ENCODE measurements around the gene HMGCR. TPM values are rescaled to one million over a fixed set of nuclear protein-coding genes. Genes with fewer than 3 reads are reported as not detected.

HMGCR gene
- total and polyA plus RNA-seq, 9 of the 15 experiments (the other 6 are each of a cell fraction or from before 2014, with no cell fraction given), result 29.5 to 155 (median 61.5) TPM

- Histone ChIP-seq H3K9ac (ENCODE audit: insufficient read depth in 1 of 2, low read depth in 2 of 2, low read length in 2 of 2) (no peak overlapping the region), H2AFZ (ENCODE audit: low read depth, low read length) (no peak overlapping the region), H3K79me2 (ENCODE audit: control insufficient read depth, insufficient read depth, low read length) (no peaks in the 10 kb centered on the region; the same call in 1 of the 3 replicates), H3K36me3 (ENCODE audit: control insufficient read depth, insufficient read depth, low read length) (peaks cover 94% of the 10 kb centered on the region), H3K27ac (ENCODE audit: extremely low read depth, low read depth, low read length) (no peak overlapping the region), H3K9me1 (ENCODE audit: control insufficient read depth, insufficient read depth, low read length) (no peaks in the 10 kb centered on the region), H4K20me1 (replicated peaks; ENCODE audit: control insufficient read depth, insufficient read depth, low read length) (no peaks in the 10 kb centered on the region; the same call in 1 of the 2 replicates), H3K9me3 (replicated peaks; ENCODE audit: control insufficient read depth, insufficient read depth, low read depth, low read length) (no peaks in the 10 kb centered on the region), H3K4me3 (no peak overlapping the region), H3K4me1 (replicated peaks in 1 of 2; ENCODE audit: control insufficient read depth in 2 of 2, insufficient read depth in 2 of 2, low read length in 2 of 2) (no peaks in the 10 kb centered on the region), H3K4me2 (ENCODE audit: insufficient read depth, low read length) (no peak overlapping the region), H3K27me3 (ENCODE audit: control insufficient read depth in 2 of 2, insufficient read depth in 2 of 2, low read length in 2 of 2) (no peaks in the 10 kb centered on the region)
- ChIA-PET POLR2A (interaction anchor here (1.4 to 1.9 kb wide), 3 partner anchors 11 to 18 kb away, joined by 4 to 7 read pairs (median 6); partner anchors contain the start of gene HMGCR), CTCF (ENCODE audit: low intra/inter-chr PET ratio) (no interaction called here)
- DNase-seq (ENCODE audit: extremely low read depth in 1 of 4, low spot score in 3 of 4), result no peak
- ATAC-seq, result no peak
- in situ Hi-C loops (cut with MboI), result no loop called here
- no peak for FAIRE-seq
- no TSS peak for BruUV-seq (replicated peaks)
- 91% methylated on average over 6 of the region's 6 CpGs for WGBS (ENCODE audit: insufficient coverage, low coverage, missing lambda C conversion rate)
- intact Hi-C loops (cut with micrococcal nuclease), result no loop called here
- TF ChIP-seq NFXL1 (CRISPR knock-in tag; IDR thresholded peaks at IDR 0.05) (no peak), YBX1 (IDR thresholded peaks at IDR 0.05) (no peak), SRSF1 (IDR thresholded peaks at IDR 0.05; ENCODE audit: low read depth, low read length) (no peak), CHD1 (IDR thresholded peaks at IDR 0.05; ENCODE audit: low read length) (no peak), HDAC8 (tag; IDR thresholded peaks at IDR 0.05) (no peak), SRSF7 (optimal IDR thresholded peaks at IDR 0.05; ENCODE audit: low read depth, low read length) (no peak), BRF1 (IDR thresholded peaks at IDR 0.05; ENCODE audit: borderline replicate concordance, extremely low read depth, insufficient read length) (no peak), ILF3 (IDR thresholded peaks at IDR 0.05; ENCODE audit: borderline replicate concordance) (no peak), ZNF766 (CRISPR knock-in tag; conservative IDR thresholded peaks at IDR 0.05) (no peak), RFX7 (CRISPR knock-in tag; IDR thresholded peaks at IDR 0.05) (no peak), PHTF2 (CRISPR knock-in tag; IDR thresholded peaks at IDR 0.05) (no peak), ELF2 (CRISPR knock-in tag; IDR thresholded peaks at IDR 0.05) (no peak), ZZZ3 (IDR thresholded peaks at IDR 0.05) (no peak), GTF2E2 (tag; IDR thresholded peaks at IDR 0.05) (no peak), ZNF77 (CRISPR knock-in tag; IDR thresholded peaks at IDR 0.05) (no peak), ZBTB40 (IDR thresholded peaks at IDR 0.05) (no peak), ZBTB40 (CRISPR knock-in tag; IDR thresholded peaks at IDR 0.05) (no peak)
These were observed 18.2 kb downstream of the HMGCR start for GRCh38 chr5:75355236-75355635.

Data from K562 (cell line).